Astrocyte (in vitro differentiated cells and primary cell): ENCODE data around the gene PLCL2.

Experiments used
- EZH2 ChIP-seq: IDR thresholded peaks from 2 replicates; pipeline ENCODE4 v1.6.1; 2012; ENCODE audit warnings: mild to moderate bottlenecking, low read length, inconsistent platforms; ENCODE audit not compliant: insufficient read depth
- TF ChIP-seq, protein P1 (sequence below): IDR thresholded peaks from 2 replicates; pipeline ENCODE4 v1.5.1; 2011; ENCODE audit warnings: low read depth, mild to moderate bottlenecking, inconsistent platforms, low read length, moderate library complexity; ENCODE audit not compliant: insufficient read depth

DNA sequence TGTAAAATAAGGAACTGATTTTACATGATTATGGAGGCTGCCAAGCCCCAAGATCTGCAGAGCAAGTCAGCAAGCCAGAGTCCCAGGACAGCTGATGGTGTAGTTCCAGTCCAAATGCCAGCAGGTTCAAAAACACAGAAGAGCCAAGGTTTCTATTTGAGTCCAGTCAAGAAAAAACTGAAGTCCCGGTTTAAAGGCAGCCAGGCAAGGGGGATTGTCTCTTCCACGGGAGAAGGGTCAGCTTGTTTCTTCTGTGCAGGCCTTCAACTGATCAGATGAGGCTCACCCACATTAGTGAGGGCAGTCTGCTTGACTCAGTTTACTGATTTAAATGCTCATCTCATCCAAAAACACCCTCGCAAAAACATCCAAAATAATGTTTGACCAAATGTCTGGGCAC, 246.2 kb downstream of the PLCL2 start:
- TF ChIP-seq, protein P1, sequence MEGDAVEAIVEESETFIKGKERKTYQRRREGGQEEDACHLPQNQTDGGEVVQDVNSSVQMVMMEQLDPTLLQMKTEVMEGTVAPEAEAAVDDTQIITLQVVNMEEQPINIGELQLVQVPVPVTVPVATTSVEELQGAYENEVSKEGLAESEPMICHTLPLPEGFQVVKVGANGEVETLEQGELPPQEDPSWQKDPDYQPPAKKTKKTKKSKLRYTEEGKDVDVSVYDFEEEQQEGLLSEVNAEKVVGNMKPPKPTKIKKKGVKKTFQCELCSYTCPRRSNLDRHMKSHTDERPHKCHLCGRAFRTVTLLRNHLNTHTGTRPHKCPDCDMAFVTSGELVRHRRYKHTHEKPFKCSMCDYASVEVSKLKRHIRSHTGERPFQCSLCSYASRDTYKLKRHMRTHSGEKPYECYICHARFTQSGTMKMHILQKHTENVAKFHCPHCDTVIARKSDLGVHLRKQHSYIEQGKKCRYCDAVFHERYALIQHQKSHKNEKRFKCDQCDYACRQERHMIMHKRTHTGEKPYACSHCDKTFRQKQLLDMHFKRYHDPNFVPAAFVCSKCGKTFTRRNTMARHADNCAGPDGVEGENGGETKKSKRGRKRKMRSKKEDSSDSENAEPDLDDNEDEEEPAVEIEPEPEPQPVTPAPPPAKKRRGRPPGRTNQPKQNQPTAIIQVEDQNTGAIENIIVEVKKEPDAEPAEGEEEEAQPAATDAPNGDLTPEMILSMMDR = no peak
- TF ChIP-seq EZH2 = no peak
